Measurements from ENCODE around the gene INPP5J.

GRCh38 chr22:31144223-31144622 is 21.5 kb downstream of the INPP5J start:
- TF ChIP-seq CTCF (IDR thresholded peaks at IDR 0.05) (no peak), POLR2A (IDR thresholded peaks at IDR 0.05) (no peak)

Data from testis (tissue), 2 donors.